ENCODE measurements around the gene CDH9.

Gene CDH9

GRCh38 chr5:27038476-27038875 is at the start of gene CDH9:
Gene CDH9 (minus strand): TSS chr5:27038586. CDS start chr5:26988333, 50,253 bp downstream.
- DNase-seq: no peak

- no peak for DNase-seq
These were observed 49.4 kb upstream of the CDH9 start for GRCh38 chr5:27087747-27088146.

GRCh38 chr5:27083449-27084415 is 45.3 kb upstream of the CDH9 start:
- no peak for DNase-seq

DNA sequence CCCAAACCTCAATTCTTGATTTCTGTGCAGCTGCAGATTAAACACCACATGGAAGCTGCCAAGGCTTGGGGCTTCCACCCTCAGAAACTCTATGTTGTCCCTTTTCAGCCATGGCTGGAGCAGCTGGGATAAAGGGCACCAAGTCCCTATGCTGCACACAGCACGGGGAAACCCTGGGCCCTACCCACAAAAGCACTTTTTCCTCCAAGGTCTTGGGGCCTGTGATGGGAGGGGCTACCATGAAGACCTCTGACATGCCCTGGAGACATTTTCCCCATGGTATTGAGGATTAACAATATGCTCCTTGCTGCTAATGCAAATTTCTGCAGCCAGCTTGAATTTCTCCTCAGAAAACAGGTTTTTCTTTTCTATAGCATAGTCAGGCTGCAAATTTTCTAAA is 41.8 kb upstream of the CDH9 start:
- DNase-seq: no peak

DNA sequence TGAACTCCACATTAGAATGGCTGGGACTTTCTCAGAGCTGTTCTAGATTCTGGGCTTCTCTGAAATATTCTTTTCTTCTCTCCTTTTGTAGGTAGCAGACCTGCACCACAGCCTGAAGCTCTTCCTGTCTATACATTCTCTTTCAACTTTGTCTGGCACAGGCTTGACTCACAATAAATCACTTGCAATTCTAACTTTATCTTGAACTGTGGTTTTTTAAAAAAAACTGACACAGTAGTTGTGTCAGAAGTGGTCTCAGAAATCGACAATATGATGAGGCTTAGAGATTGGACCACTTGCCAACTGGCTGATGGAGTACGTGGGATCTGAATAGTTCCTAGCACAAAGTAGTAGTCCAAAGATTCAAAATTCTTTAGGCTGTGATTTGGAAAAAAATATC is 24.1 kb upstream of the CDH9 start:
- DNase-seq: no peak

DNA sequence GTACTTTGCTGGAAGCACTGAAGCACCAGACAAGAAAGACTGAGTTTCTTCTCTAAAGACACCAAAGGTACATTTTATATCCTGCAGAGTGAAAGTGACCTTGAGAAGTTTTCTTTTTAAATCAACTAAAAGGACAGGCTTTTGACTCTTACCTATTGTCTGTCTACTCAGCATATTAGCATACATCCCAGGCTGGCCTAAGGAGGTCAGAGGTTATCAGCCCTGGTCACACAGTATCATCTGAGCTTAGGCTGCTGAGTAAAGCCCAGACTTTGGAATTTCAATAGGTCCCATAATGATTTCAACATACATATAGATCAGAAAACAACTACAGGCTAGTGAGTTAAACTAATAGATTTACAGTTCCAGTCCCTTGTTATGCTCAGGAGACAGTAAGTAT is 10.1 kb upstream of the CDH9 start:
- no peak for DNase-seq

DNA sequence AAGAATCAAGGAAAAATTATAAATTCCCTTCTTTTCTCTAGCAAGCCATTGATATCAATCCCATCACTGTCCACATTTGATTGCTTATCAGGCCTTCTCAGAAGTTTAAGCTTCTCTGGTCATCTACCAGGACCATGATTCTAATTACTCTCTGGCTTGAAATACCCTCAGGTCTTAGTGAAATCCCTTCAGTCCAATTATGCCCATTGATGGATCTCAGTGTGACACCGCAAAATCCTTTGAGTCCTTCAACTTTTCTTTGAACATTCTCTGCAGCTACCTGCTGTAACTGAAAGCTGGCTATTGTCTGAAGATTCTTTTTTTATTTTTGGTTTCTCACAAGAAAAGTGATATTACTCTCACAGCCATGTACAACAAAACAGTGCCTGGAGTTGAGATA is 3.0 kb upstream of the CDH9 start:
- DNase-seq: no peak

DNA sequence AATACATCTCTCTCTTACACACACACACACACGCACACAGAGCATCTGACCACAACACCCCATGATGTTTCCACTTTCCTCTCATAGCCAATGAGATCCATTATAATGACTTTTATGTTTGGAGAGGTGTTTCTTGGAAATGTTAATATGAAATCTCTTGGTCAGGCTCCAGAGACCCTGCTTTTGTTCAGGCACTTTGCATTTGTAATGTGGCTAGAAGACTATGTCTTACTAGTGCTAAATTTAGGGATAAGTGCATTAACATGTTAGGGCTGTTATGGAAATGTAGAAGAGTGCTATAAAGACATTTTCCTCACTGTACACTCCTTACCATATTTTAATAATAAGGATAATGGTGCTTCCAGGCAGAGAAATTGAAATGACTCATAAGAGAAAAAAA is 3.8 kb downstream of the CDH9 start:
- DNase-seq: no peak

- DNase-seq: no peak
These were observed 11.6 kb downstream of the CDH9 start for GRCh38 chr5:27026801-27027200.

- no peak for DNase-seq
These were observed 12.3 kb downstream of the CDH9 start for GRCh38 chr5:27026063-27026462.

DNA sequence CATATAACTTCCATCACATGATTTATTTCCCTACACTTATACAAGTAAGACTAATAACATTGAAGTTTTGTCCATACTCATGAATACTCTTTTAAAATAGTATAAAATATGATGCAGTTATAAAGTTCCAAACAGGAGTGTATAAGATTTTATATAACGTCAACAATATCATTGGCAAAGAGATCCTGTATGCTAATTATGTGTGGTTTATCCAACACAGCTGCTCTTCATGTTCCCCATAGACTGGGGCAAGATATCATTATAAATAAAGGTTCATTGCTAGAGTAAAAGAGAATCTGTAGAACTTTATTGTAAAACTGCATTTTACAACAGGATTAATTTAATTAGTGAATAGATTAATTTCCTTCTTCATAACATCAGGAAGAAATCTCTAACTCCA is 16.9 kb downstream of the CDH9 start:
- no peak for DNase-seq

- no peak for DNase-seq
These were observed 17.4 kb downstream of the CDH9 start for GRCh38 chr5:27020973-27021372.

DNA sequence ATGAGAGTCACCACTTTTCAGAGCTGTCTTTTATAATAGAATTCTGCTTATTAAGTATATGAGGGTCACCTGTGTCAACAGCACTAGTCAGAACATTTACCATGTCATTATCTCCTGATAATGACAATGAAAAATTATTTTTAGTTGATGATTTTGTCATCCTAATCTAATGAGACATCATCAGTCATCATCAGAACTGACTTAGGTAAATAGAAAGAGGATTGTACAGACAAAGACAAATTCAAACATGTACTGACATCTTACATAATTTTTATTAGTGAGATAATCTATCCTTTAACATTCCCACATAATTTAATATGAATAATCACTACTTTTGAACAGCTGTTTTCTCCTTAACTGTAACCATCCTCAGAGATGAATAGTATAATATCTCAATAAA is 22.6 kb downstream of the CDH9 start:
- DNase-seq: no peak

- DNase-seq: no peak
These were observed 27.1 kb downstream of the CDH9 start for GRCh38 chr5:27011274-27011673.

DNA sequence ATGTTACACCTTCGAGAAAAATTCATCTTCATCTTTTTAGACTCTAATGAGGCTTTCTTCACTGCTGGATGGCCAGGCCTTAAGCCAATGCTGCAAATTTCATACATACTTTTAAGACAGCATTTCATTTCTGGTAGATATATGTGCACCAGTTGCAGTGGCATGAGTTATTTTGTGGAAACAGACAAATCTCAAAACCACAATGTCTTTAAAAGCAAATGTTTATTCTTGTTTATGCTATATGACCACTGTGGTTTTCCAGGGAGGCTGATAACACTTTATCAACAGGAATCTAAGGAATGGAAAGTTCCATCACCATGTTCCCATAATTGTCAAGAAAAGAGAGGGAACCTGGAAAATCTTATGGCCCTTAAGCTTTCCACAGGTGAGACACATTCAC is 27.7 kb downstream of the CDH9 start:
- DNase-seq: no peak

DNA sequence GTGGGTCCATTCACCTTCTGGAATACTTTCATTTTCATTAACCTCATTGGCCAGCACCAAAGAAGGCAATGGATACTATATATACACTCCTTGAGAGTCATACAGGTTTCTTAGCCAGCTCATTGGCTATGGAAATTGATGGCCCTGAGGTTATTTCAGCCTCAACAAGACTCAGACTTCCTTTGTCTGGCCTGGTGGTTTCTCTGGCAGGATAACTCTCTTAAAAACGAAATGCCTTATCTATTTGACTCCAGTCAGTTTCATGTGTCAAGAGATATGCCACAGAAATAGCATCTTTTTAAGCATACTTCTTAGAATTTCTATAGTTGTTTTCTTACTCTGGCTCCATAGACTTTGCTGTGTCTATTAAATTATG is 28.9 kb downstream of the CDH9 start:
- DNase-seq: no peak

DNA sequence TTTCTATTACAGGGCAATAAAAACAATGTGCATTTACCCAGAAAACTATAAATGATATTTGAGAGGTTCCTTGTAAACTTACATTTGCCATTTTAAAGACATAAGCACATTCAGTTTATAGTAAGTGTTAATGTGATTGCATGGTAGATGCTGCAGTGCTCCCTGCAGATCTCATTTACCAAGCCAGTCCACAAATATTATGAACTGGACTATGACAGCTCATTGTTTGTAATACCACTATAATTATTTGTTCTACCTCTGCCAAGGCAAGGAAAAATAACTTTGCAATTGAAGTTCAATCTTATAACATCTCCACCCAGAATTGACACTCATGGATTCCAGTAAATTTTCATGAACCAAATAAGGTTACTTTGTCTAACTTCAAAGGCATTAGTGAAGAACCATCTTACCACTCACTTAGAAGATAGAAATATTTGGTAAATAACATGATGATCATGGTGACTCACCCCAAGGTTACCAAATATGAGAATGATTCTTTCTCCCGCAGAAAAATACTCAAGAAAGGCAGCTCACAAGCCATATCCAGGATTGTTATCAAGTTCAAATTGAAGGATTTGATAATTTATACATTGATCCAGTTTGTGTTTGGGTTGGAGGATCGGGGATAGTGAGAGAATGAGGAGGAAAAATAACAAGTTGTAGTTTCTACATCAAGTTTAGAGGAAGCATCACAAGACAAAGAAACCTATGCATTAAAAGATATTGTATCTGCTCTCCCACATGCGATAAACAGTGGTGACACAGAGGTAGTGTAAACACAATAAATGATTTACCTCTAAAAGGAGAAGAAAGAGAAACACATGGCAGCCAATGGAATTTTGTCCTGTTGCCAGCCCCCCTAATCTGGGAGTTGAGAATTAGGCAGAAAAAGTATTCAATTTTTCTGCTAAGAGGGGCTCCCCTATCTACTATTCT is 29.5 kb downstream of the CDH9 start:
- no peak for DNase-seq

DNA sequence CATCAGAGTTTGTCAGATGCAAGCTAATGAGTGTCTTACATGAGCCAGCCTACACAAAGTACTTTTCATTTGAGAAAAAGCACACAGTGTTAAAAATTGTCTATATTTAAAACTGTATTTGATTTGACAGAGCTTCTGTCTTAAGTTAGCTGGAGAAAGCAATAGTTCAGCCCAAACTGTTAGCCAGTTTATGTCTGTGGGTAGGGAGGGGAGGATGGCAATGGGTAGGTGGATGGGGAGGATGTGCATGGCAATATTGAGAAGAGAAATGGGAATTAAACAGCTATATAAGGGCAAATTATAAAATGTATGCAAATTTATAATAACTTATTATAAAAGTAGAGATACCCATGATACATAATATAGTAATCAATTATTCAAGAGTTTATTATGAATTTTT is 31.3 kb downstream of the CDH9 start:
- DNase-seq: no peak

- DNase-seq: no peak
These were observed 51.4 kb downstream of the CDH9 start for GRCh38 chr5:26986985-26987384.

DNA sequence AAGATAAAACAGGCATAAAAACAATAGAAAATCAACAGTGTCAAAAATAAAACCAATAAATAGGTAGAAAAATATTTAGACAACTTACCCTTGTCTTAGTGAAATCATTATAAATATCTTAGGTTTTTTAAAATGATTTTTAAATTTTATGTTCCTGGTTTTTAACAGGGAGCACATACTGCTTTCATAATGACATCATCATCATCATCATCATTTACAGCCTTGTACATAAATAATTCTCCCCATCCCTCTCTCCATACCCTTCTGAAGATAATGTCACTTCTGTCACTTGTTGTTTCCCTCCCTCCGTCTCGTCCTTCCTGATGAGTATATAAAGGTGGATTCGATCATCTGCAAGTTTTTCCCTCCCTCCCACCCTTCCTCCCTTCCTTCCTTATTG is 56.6 kb downstream of the CDH9 start:
- DNase-seq: no peak

DNA sequence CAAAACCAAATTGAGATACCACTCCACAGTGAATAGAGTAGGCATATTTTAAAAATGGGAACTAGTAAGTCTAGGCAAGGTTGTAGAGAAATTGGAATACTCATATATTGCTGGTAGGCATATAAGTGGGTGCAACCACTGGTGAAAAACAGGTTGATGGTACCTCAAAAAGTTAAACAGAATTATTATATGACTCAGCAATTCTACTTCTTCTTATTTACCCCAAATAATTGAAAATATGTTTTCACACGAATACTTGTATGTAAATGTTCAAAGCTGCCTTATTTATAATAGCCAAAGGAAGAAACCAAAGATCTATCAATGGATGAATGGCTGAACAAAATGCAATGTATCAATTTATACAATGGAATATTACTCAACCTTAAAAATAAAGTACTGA is 79.1 kb downstream of the CDH9 start:
- no peak for DNase-seq

- DNase-seq: no peak
These were observed 83.2 kb downstream of the CDH9 start for GRCh38 chr5:26955161-26955560.

DNA sequence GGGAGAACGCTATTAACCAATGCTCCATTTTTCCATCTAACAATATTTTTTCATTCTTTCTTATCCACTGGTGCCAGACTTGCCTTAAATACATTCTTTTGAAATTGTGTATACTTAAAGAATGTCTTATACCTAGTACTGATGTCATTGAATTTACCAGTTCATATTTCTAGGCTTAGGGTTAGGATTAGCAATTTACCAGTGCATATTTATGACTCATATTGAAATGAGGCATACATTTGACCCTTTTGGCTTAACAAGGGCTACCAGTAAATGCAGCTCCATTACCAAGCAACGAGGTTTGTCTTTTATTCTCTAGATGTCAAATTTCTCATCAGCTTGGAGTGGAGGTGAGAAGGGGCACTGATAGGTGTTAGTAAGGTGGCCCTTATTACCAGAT is 89.5 kb downstream of the CDH9 start:
- DNase-seq: no peak

DNA sequence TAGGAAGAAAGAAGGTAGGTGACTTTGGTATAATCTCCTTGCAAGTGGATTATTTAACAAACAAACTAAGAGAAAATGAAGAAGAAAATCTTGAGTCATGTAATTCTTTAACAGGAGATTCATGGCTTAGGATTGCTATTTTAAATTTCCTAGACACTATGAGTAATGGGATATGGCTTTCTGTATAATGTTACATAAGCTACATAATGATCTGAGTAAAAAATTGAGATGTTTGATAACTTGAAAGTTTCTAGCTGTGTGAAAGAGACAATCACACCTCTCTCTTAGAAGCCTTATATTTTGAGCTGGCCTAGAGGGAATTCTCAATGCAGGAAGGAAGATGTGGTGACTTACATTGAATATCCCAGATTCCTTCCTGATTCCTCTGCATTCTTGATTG is 92.5 kb downstream of the CDH9 start:
- no peak for DNase-seq
